ENCODE results near the gene BOD1.

Gene BOD1

GRCh38 chr5:173644673-173645436 lies 28.4 kb upstream of the BOD1 start:
- no peak for TF ChIP-seq CTCF (IDR thresholded peaks at IDR 0.05)
- no peaks in the 10 kb centered on the region for H3K27me3 ChIP-seq
- H3K4me3 ChIP-seq (ENCODE audit: low read depth in 1 of 2, low read length in 1 of 2): no peak overlapping the region
- no peak overlapping the region for H3K27ac ChIP-seq
- H3K9me3 ChIP-seq: no peaks in the 10 kb centered on the region
- H3K4me1 ChIP-seq (ENCODE audit: control insufficient read depth in 1 of 2, insufficient read depth in 1 of 2, low read depth in 1 of 2, low read length in 1 of 2): no peaks in the 10 kb centered on the region
- H3K36me3 ChIP-seq: no peaks in the 10 kb centered on the region

- Histone ChIP-seq H3K36me3 (no peaks in the 10 kb centered on the region), H3K4me3 (ENCODE audit: low read depth in 1 of 2, low read length in 1 of 2) (no peak overlapping the region), H3K27ac (no peak overlapping the region), H3K4me1 (ENCODE audit: control insufficient read depth in 1 of 2, insufficient read depth in 1 of 2, low read depth in 1 of 2, low read length in 1 of 2) (no peaks in the 10 kb centered on the region), H3K9me3 (no peaks in the 10 kb centered on the region), H3K27me3 (no peaks in the 10 kb centered on the region)
- no peak for TF ChIP-seq CTCF (IDR thresholded peaks at IDR 0.05)
These were observed 27.5 kb upstream of the BOD1 start for GRCh38 chr5:173643964-173644363.

GRCh38 chr5:173642895-173643481 lies 26.5 kb upstream of the BOD1 start:
- no peak overlapping the region for H3K27ac ChIP-seq
- no peak for TF ChIP-seq CTCF (IDR thresholded peaks at IDR 0.05)
- H3K4me1 ChIP-seq (ENCODE audit: control insufficient read depth in 1 of 2, insufficient read depth in 1 of 2, low read depth in 1 of 2, low read length in 1 of 2): no peaks in the 10 kb centered on the region
- H3K9me3 ChIP-seq: no peaks in the 10 kb centered on the region
- H3K4me3 ChIP-seq (ENCODE audit: low read depth in 1 of 2, low read length in 1 of 2): no peak overlapping the region
- no peaks in the 10 kb centered on the region for H3K27me3 ChIP-seq
- no peaks in the 10 kb centered on the region for H3K36me3 ChIP-seq

GRCh38 chr5:173642191-173642816 lies 25.9 kb upstream of the BOD1 start:
- Histone ChIP-seq H3K4me3 (ENCODE audit: low read depth in 1 of 2, low read length in 1 of 2) (no peak overlapping the region), H3K27ac (no peak overlapping the region), H3K9me3 (no peaks in the 10 kb centered on the region), H3K36me3 (no peaks in the 10 kb centered on the region), H3K27me3 (no peaks in the 10 kb centered on the region), H3K4me1 (ENCODE audit: control insufficient read depth in 1 of 2, insufficient read depth in 1 of 2, low read depth in 1 of 2, low read length in 1 of 2) (no peaks in the 10 kb centered on the region)
- TF ChIP-seq CTCF (IDR thresholded peaks at IDR 0.05): no peak

- Histone ChIP-seq H3K36me3 (no peaks in the 10 kb centered on the region), H3K27ac (no peak overlapping the region), H3K4me1 (ENCODE audit: control insufficient read depth in 1 of 2, insufficient read depth in 1 of 2, low read depth in 1 of 2, low read length in 1 of 2) (no peaks in the 10 kb centered on the region)
These were observed 23.8 kb upstream of the BOD1 start for GRCh38 chr5:173640156-173640804.

More at GRCh38 chr5:173640156-173640804, 23.8 kb upstream of the BOD1 start:
- Histone ChIP-seq H3K9me3 (no peaks in the 10 kb centered on the region), H3K4me3 (ENCODE audit: low read depth in 1 of 2, low read length in 1 of 2) (no peak overlapping the region), H3K27me3 (no peaks in the 10 kb centered on the region)
- no peak for TF ChIP-seq CTCF (IDR thresholded peaks at IDR 0.05)
